HepG2 (cell line): Measurements from ENCODE around the gene GALC. TPM values are rescaled to one million over a fixed set of nuclear protein-coding genes. Genes with fewer than 3 reads are reported as not detected.

ENCODE experiments used
- ATAC-seq: fragments of 200-7000 bp; cut with Tn5 transposase; 3 replicates; pipeline ENCODE4 v1.9.1; 2020; ENCODE audit warnings: mild to moderate bottlenecking, moderate library complexity
- BruUV-seq: library from RNA; stranded (reverse); fragments of 400-500 nt; replicated peaks from 2 replicates; lab custom pipeline; 2021; lab: Mats Ljungman, UMichigan
- CTCF ChIA-PET: fragments of 300-600 bp; formaldehyde crosslinking; extraction: SDS; loops from one replicate; lab custom pipeline; 2021; ENCODE audit warnings: low total read pairs, inconsistent platforms, low intra/inter-chr PET ratio; lab: Yijun Ruan, JAX
- POLR2A ChIA-PET: fragments of 350-600 bp; sonication (Branson Sonifier 250); formaldehyde crosslinking; loops from one replicate; lab custom pipeline; 2020; ENCODE audit warnings: antibody characterized with exemption, inconsistent platforms; lab: Yijun Ruan, JAX
- DNase-seq: peaks from one replicate; pipeline ENCODE4 v3.0.0-alpha.2; 2015; ENCODE audit warnings: low spot score
- FAIRE-seq: peaks from 3 replicates; lab custom pipeline; 2011; peaks lifted over from hg19 to GRCh38; lab: Jason Lieb, UNC
- H2AFZ ChIP-seq: one replicate; pipeline ENCODE4 v1.6.1; 2011; ENCODE audit warnings: low read length, inconsistent platforms
- H3K27ac ChIP-seq: fragments of 300-600 bp; 3 replicates; pipeline ENCODE4 v1.8.0; 2011; ENCODE audit warnings: mixed run types, mild to moderate bottlenecking, mixed read lengths, low read length, inconsistent platforms; ENCODE audit not compliant: insufficient read depth; ENCODE audit errors: extremely low read length
- H3K27me3 ChIP-seq, 2 experiments: fragments of 200-600 bp in 1 of 2; 2 replicates in 1 of 2; 3 replicates in 1 of 2; pipeline versions ENCODE4 v1.6.0 to v1.8.0; 2011; ENCODE audit warnings: low read length in 2 of 2, mild to moderate bottlenecking in 2 of 2, moderate library complexity in 2 of 2, inconsistent platforms in 1 of 2; ENCODE audit not compliant: insufficient read depth in 2 of 2, control insufficient read depth in 1 of 2
- H3K36me3 ChIP-seq, 2 experiments: fragments of 200-600 bp in 1 of 2; replicated peaks in 1 of 2; 2 replicates in 1 of 2; 3 replicates in 1 of 2; pipeline versions ENCODE4 v1.5.1 to v1.8.0; 2011; ENCODE audit warnings: low read length in 2 of 2, inconsistent platforms in 1 of 2; ENCODE audit not compliant: insufficient read depth in 2 of 2, control insufficient read depth in 1 of 2
- H3K4me1 ChIP-seq: 2 replicates; pipeline ENCODE4 v1.5.1; 2012; ENCODE audit warnings: low read length, inconsistent platforms; ENCODE audit not compliant: insufficient read depth
- H3K4me2 ChIP-seq: 2 replicates; pipeline ENCODE4 v1.6.0; 2011; ENCODE audit warnings: low read depth, low read length, inconsistent platforms
- H3K4me3 ChIP-seq, 3 experiments: fragments of 200-600 bp in 1 of 3; sonication (generic), shearing (Covaris generic) in 1 of 3; replicated peaks in 1 of 3; 2 replicates each; pipeline ENCODE4 v1.5.1; 2011 to 2016; ENCODE audit warnings: low read length in 3 of 3, inconsistent platforms in 2 of 3, low read depth in 2 of 3, mild to moderate bottlenecking in 2 of 3, control low read depth in 1 of 3, mixed read lengths in 1 of 3; ENCODE audit not compliant: insufficient read depth in 1 of 3
- H3K79me2 ChIP-seq: one replicate; pipeline ENCODE4 v1.6.1; 2011; ENCODE audit warnings: low read length, inconsistent platforms; ENCODE audit not compliant: insufficient read depth
- H3K9ac ChIP-seq: 2 replicates; pipeline ENCODE4 v1.6.0; 2011; ENCODE audit warnings: mild to moderate bottlenecking, low read depth, low read length, inconsistent platforms; ENCODE audit not compliant: insufficient read depth
- H3K9me3 ChIP-seq: 2 replicates; pipeline ENCODE4 v1.5.1; 2012; ENCODE audit warnings: mild to moderate bottlenecking, low read length
- H4K20me1 ChIP-seq: 2 replicates; pipeline ENCODE4 v1.6.0; 2011; ENCODE audit warnings: inconsistent platforms, mild to moderate bottlenecking, low read length, moderate library complexity; ENCODE audit not compliant: insufficient read depth
- CREM ChIP-seq, 2 experiments: sonication (generic) in 1 of 2; formaldehyde crosslinking in 1 of 2; IDR thresholded peaks; 2 replicates each; pipeline versions ENCODE4 v1.4.0 to v1.6.1; 2016 to 2020; ENCODE audit warnings: antibody characterized with exemption in 1 of 2, mild to moderate bottlenecking in 1 of 2, missing genetic modification reagents in 1 of 2
- ELF1 ChIP-seq: sonication (generic); formaldehyde crosslinking; IDR thresholded peaks from 2 replicates; pipeline ENCODE4 v1.4.0; 2020; ENCODE audit warnings: missing genetic modification reagents
- NR2F1 ChIP-seq, 2 experiments: fragments of 450-650 bp in 1 of 2; formaldehyde crosslinking in 1 of 2; IDR thresholded peaks; 2 replicates each; pipeline versions ENCODE4 v1.5.0 to v1.6.1; 2016 to 2020; ENCODE audit warnings: mild to moderate bottlenecking in 1 of 2, missing compliant biosample characterization in 1 of 2, missing genetic modification reagents in 1 of 2, moderate library complexity in 1 of 2
- TRIM24 ChIP-seq: sonication (generic); formaldehyde crosslinking; IDR thresholded peaks from 2 replicates; pipeline ENCODE4 v1.8.0; 2022; ENCODE audit warnings: mild to moderate bottlenecking, missing genetic modification reagents
- ZBTB33 ChIP-seq: sonication (generic); formaldehyde crosslinking; IDR thresholded peaks from 2 replicates; pipeline ENCODE4 v1.4.0; 2020; ENCODE audit warnings: missing genetic modification reagents
- ZNF414 ChIP-seq: sonication (generic); formaldehyde crosslinking; IDR thresholded peaks from 2 replicates; pipeline ENCODE4 v1.5.0; 2020; ENCODE audit warnings: missing genetic modification reagents
- ZNF589 ChIP-seq: sonication (generic); formaldehyde crosslinking; conservative IDR thresholded peaks from 2 replicates; pipeline ENCODE4 v1.8.0; 2022; ENCODE audit warnings: mild to moderate bottlenecking, moderate library complexity, missing genetic modification reagents
- WGBS: methylation state at CpG from one replicate; pipeline ENCODE4 v1.1.6; 2017; ENCODE audit warnings: low lambda C conversion rate; 5-methylcytosine and 5-hydroxymethylcytosine counted together
- in situ Hi-C: cut with HindIII; loops from 2 replicates; pipeline ENCODE4 v1.10.0; 2017; ENCODE audit warnings: low pct_unique_long_range_greater_than_20kb; ENCODE audit not compliant: extremely low pct_ligation_motif_present
- intact Hi-C: fragments of 100-400 bp; cut with micrococcal nuclease; formaldehyde crosslinking; loops from one replicate; pipeline ENCODE4 v1.10.0; 2022; ENCODE audit not compliant: unreplicated experiment
- polyA plus RNA-seq, 8 experiments: library from polyadenylated mRNA; depleted of rRNA in 3 of 8; stranded (reverse) in 7 of 8; unstranded in 1 of 8; fragments of >200 nt; fragmentation: Illumina TruSeq in 4 of 8; extraction: Trizol in 4 of 8; gene quantifications; 2 replicates each; pipeline versions ENCODE4 v1.2.1 to v1.2.3, GENCODE V29; 2011 to 2016; ENCODE audit warnings: low read depth in 4 of 8, missing spikeins in 1 of 8, mixed read lengths in 1 of 8; ENCODE audit not compliant: insufficient read depth in 1 of 8
- total RNA-seq, 5 experiments: library from RNA; depleted of rRNA; stranded (reverse); fragments of >200 nt; fragmentation: Illumina TruSeq; extraction: Trizol; gene quantifications; 2 replicates each; pipeline ENCODE4 v1.2.3, GENCODE V29; 2016; ENCODE audit warnings: low read depth in 1 of 5
- TF ChIP-seq, protein P1 (sequence below): sonication (generic); formaldehyde crosslinking; IDR thresholded peaks from 2 replicates; pipeline ENCODE4 v1.4.0; 2020; ENCODE audit warnings: missing genetic modification reagents

Gene GALC
- total and polyA plus RNA-seq, 2 of the 13 experiments (the other 11 are each of a cell fraction or from before 2014, with no cell fraction given), result not detected

DNA sequence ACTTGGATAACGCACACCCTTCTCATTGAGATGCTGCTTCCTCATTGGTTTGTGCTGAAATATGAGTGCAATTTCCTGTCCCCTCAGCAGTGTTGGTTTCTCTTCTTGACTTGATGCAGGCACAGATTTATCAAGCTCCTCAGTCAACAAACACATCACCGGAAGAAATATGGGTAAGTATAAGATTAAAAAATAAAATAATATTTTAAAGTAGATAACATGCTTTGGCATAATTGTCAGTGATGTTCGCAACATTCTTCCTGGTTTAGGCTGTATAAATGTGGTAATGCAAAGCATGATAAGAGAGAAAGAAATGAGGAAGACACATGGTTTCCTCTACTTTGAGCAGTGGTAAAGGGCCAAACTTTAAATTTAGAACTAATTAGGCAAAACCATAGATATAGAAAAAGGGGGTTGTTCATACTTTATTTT, 12.1 kb upstream of the GALC start, which contains the start of gene GPR65:
TSS of gene GPR65 (plus strand) at position 86 of the 432 bp plus-strand sequence. CDS start 5,713 bp downstream, outside the sequence.
- CTCF ChIA-PET, result no interaction called here

More for the DNA sequence above, 12.1 kb upstream of the GALC start, which contains the start of gene GPR65:
- FAIRE-seq (no peak), DNase-seq (no peak), ATAC-seq (no peak)
- Histone ChIP-seq H3K4me2 (no peak within 1 kb of the TSS), H3K36me3 (no peaks in the 10 kb centered on the region), H2AFZ (no peak within 1 kb of the TSS), H3K27me3 (no peaks in the 10 kb centered on the region; a peak in 1 of 5 replicates), H3K9me3 (no peaks in the 10 kb centered on the region), H3K27ac (no peak within 1 kb of the TSS), H3K9ac (no peak within 1 kb of the TSS), H3K4me1 (peaks cover under 1% of the 10 kb centered on the region; the same call in 1 of the 2 replicates), H4K20me1 (no peaks in the 10 kb centered on the region), H3K79me2 (no peaks in the 10 kb centered on the region), H3K4me3 (no peak within 1 kb of the TSS)
- intact Hi-C loops, result no loop called here
- in situ Hi-C loops, result loop anchor here (25.0 kb wide), 1 partner anchor 382 kb away; the partner anchor contains the start of gene SPATA7
- WGBS, result 63% methylated on average over 3 of the region's 3 CpGs
- no TSS peak for BruUV-seq
- TF ChIP-seq CREM (IDR thresholded peaks at IDR 0.05) (no peak), CREM (CRISPR knock-in tag; IDR thresholded peaks at IDR 0.05) (no peak), ZNF589 (CRISPR knock-in tag) (no peak), ZNF414 (no peak), TRIM24 (no peak), NR2F1 (CRISPR knock-in tag; IDR thresholded peaks at IDR 0.05) (no peak), ELF1 (CRISPR knock-in tag) (no peak), ZBTB33 (CRISPR knock-in tag) (no peak)
- TF ChIP-seq, protein P1, sequence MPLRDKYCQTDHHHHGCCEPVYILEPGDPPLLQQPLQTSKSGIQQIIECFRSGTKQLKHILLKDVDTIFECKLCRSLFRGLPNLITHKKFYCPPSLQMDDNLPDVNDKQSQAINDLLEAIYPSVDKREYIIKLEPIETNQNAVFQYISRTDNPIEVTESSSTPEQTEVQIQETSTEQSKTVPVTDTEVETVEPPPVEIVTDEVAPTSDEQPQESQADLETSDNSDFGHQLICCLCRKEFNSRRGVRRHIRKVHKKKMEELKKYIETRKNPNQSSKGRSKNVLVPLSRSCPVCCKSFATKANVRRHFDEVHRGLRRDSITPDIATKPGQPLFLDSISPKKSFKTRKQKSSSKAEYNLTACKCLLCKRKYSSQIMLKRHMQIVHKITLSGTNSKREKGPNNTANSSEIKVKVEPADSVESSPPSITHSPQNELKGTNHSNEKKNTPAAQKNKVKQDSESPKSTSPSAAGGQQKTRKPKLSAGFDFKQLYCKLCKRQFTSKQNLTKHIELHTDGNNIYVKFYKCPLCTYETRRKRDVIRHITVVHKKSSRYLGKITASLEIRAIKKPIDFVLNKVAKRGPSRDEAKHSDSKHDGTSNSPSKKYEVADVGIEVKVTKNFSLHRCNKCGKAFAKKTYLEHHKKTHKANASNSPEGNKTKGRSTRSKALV, result no peak
- POLR2A ChIA-PET, result no interaction called here
